ENCODE results near the gene SLC15A1.
A peak's percentile ranks its signal among the peaks of the same experiment; 100 is the strongest.

SLC15A1 gene, protein sequence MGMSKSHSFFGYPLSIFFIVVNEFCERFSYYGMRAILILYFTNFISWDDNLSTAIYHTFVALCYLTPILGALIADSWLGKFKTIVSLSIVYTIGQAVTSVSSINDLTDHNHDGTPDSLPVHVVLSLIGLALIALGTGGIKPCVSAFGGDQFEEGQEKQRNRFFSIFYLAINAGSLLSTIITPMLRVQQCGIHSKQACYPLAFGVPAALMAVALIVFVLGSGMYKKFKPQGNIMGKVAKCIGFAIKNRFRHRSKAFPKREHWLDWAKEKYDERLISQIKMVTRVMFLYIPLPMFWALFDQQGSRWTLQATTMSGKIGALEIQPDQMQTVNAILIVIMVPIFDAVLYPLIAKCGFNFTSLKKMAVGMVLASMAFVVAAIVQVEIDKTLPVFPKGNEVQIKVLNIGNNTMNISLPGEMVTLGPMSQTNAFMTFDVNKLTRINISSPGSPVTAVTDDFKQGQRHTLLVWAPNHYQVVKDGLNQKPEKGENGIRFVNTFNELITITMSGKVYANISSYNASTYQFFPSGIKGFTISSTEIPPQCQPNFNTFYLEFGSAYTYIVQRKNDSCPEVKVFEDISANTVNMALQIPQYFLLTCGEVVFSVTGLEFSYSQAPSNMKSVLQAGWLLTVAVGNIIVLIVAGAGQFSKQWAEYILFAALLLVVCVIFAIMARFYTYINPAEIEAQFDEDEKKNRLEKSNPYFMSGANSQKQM

DNA sequence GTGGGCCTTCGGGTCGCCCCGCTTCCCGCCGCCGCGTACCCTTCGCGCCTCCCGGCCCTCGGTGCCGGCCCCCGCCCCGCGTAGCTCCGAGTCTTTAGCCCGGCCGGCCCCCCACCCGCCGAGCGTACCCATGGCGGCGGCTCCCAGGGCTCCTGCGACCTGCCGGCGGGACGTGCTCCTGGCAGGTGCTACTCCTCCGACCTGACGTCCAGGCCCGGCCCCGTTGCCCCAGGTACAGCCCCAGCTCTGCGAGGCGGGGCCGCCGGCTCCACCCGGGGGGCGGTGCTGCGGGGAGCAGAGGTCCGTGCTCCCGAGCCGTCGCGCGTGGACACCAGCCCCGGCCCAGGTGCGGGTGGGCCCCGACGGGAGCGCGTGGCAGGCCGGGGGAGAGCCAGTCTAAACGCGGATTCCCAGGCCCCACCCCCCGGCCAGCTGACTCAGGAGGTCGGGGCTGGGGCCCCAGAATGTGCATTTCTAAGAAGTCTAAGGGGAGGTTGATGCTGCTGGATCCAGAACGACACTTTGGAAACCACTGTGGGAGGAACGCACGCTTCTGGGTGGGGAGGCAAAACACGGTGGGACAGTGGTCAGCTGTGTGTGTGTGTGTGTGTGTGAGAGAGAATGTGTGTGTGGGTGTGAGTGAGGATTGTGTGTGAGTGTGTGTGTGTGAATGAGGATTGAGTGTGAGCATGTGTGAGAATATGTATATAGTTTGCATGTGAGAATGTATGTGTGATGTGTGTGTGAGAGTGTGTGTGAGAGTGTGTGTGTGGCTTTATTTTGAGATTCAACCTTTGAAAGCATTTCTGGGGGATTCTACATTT is at the start of gene SLC15A1:
SLC15A1 (minus strand) TSS at position 206 of the 824 bp plus-strand sequence; CDS start at position 132, 74 bp downstream.
- DNase-seq, result peak; percentile 15

DNA sequence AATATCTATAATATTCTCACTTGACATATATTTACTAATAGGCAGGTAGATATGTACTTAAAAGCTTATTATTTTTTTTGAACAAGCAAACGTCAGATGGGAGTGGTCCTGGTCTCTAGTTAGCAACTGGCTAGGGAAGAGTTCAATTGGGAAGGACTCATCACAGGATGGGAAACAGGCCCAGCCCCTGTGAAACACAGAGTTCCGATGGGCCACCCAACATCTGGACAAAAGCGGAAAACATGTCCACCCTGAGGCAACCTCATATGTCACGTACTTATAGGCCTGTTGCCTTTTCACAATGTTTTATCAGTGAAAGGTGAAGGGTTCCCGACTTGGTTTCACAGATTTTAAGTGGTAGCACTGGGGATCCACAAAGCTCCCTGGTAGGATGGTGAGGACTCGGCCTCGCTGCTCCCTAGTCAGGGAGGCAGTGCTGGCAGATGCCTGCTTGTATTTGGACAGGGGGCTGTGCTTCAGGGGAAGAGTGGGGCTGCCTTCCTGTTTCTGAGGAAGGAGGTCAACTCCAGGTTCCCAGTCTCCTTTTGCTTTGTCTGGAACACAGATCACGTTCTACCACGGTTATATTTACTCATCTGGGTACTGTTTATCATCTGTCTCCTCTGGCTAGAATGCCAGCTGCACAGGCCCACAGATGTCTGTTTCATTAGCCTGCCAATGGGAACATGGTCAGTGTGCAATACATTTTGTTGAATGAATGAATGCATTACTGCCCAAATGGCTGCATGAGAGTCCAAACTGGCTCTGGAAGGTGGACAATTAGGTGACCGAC is 49.4 kb upstream of the SLC15A1 start:
- DNase-seq, result no peak

DNA sequence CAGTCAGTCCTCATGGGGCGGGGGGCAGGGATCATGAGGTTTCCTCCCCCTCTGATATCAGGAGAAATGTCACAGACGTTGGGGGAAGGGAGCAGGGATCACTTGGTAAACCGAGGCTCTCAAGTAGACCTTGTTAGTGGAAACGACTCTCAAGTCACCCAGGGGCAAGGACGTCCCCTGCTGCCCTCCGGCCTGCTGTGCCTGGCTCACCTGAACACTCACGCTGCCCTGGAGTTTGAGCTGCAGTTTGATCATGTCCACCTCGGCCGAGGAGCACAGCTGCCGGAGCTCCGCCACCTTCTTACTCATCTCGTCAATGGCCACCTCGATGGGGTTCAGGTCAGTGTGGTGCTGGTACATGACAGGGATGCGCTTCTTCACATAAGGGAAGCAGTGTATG is 47.6 kb upstream of the SLC15A1 start:
- DNase-seq, result no peak

DNA sequence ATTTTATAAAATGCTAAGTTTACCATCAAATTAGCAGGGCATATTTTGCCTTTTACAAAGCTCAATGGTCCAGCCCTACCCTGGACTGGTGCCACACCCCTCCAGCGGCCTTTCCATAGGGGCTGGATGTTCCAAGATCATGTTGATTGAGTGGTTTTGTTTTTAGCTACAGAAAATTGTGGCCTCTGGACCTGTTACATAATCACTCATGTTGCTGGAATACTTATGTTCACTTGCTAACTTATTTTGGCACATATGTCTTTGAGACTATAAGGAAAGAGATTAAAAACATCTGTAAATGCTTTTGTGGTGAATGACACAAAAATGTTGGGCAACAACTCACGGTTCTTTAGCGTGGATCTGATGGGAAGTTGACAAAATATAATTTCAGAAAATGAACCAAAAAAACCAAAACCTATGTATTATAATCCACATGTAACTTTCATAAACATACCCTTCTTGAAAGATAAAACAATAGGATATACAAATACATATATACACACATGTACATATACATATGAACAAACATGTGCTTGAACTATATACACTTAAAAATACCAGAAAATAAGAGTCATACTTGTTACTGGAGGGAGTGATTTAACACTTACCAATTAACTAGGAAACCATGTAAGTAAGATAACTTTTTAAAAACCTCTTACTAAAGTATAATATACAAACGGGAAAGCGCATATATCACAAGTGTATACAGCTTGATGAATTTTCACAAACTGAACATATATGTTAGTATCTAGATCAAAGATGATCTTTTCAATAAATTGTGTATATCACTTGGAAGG is 46.6 kb upstream of the SLC15A1 start:
- DNase-seq, result peak; percentile 43

DNA sequence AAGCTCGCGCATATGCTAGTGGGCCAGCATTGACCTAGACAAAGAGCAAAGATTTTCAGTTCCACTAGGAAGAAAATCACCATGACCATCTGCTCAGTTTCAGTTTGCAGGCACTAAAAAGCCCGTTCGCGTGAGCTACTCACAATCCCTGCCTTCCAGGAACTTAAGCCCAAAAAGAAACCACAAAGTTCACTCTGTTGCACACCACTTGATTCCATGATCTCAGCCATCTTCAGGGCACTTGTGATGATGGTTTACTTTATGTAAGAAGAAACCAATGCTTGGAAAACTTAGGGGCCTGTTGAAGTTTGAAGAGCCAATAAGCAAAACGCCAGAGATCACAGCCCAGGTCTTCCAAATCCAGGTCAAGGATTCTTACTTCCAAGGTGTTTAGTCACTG is 45.0 kb upstream of the SLC15A1 start:
- DNase-seq, result no peak

DNA sequence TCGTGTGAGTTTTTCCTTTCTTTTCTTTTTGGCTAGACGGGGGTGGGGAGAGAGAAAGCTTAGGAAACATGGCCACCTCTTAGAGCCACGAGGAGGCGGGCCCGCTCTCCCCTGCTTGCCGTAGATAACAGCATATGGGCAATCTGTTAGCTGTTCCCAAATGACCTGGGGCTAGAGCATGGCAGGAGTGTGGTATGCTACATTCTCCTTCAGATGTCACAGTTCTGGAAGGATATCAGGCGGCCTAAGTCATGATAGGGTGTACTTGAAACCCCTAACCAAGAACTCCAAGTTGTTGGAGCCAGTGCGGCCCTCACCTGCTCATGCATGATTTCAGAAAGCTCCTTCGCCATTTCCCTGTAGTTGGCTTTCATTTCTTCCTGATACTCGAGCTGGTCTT is 44.3 kb upstream of the SLC15A1 start:
- no peak for DNase-seq

DNA sequence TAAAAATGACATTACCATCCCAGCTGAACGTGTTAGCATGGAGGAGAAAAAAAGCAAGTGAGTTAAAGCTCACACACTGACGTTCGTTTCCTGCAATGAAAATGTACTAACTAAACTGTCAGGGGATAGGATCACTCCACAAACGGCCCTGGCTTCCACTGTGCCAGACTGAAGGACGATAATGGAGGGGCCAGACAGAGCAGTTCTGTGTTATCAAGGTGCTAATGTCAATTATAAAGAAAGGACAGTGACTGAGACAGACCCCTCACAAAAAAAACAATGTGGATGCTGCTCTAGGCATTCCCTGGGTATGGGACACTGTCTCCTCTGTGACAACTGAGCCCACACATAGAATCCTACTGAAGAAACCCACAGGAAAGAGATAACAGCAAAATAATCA is 43.7 kb upstream of the SLC15A1 start:
- DNase-seq, result no peak

DNA sequence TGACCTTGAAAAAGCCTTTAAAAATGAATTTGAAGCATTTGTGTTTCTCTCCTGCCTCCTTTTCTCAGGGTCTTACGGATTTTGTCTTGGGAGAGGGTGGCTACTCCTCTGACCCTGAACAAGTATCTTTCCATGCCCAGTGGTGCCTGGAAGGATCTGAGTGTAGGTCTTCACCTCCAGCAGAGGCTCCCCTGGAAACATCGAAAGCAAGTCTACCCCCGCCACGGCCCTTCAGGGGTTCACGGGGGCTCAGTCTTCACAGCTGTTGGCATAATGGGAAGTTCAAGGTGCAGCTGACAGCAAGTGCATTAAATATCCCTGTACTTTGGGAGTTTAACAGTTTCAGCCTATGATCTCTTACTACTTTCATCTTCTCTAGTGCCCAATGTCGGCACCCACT is 42.7 kb upstream of the SLC15A1 start:
- no peak for DNase-seq

DNA sequence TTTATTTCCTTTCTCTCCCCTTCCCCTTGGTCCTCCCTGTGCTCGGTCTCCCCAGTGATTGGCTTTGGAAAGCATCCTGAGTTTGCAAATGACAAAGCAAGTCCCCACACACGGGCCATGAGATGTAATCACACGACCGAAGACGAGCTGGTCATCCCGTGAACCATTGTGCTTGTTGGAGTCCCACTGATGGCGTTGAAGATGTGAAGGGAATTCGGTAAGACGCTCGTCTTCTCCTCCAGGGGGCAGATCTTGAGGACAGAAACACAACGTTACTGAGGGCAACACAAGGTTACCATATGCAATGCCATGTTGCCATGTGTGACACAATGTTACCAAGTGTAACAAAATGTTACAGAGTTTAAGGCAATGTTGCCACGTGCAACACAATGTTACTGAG is 42.0 kb upstream of the SLC15A1 start:
- DNase-seq, result no peak

DNA sequence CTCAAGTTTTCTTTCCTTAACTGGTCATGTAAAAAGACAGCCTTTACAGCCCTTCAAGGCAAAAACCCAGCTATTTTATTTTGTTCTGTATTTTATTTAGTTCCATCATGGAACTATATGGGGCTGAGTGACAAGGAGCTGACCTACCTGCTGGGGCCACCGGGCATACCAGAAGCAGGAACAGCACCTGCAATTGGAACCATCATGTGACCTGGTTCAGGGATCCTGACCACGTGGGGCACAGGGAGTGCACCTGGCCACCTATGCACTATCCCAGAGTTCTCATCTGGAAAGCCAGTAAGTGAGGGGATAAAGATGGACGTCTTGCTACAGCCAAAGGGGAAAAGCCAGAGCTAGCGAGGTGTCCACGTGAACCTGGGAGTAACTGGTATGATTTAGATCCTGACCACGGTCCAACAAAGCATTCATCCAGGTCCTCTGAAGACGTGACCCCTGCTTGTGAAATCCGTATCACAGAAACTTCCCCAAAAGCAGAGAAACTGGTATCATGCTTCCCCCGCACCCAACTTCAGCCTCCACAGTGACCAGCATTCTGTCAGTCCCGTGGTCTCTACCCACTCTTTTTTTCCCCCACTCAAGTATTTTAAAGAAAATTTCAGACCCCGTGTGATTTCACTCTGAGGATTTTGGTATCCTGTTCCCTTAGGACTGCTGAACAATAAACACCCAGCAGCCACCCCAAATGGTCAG is 40.5 kb upstream of the SLC15A1 start:
- no peak for DNase-seq

DNA sequence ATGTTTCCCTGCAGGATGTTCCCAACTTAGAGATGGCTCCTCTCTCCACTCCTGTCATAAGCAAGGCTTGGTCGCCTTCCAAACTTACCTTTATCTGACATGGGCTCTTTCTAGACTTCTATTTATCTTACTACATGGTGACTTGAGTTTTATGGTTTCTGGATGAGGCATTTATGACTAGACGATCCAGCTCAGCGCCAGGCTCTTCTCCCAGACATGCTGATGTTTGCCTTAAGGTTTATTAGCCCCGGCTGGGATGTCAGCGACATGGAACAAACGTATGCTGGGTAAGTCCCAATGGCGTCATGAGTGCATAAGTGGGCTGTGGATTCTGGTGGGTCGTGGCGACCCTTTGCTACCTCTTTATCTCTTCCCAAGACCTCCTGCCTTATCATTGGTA is 39.8 kb upstream of the SLC15A1 start:
- no peak for DNase-seq

DNA sequence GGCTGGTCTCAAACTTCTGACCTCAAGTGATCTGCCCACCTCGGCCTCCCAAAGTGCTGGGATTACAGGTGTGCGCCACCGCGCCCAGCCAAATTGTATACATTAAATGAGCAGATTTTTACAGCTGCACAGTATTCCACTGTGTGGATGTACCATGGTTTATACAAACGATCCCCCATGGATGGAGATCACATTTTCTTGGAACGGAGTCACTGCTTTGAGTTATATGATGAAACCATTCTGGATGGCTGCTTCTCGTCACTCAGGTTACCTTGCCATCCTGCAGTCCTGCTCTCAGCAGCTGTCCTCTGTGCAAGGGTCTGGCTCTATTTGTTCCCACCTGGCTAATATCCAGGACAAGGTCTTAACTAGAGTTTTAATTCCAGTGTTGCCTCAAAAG is 39.1 kb upstream of the SLC15A1 start:
- no peak for DNase-seq

DNA sequence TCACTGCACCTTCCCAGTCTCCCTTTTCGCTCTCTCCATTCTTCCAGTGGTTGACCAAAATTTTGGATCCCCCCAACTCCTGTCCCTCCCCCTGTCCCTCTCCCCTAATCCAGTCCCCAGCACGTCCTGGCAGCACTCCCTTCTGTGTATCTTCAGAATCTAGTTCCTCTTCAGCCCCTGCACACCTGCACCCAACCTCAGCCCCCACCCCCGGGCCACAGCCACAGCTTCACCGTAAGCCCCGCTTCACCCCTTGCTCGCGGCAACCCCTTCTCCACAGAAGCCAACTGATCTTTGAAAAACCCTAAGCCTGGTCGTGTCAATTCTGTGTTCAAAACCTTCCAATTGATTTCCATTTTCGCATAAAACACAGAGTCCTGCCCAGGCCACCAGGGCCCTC is 35.5 kb upstream of the SLC15A1 start:
- DNase-seq, result no peak

DNA sequence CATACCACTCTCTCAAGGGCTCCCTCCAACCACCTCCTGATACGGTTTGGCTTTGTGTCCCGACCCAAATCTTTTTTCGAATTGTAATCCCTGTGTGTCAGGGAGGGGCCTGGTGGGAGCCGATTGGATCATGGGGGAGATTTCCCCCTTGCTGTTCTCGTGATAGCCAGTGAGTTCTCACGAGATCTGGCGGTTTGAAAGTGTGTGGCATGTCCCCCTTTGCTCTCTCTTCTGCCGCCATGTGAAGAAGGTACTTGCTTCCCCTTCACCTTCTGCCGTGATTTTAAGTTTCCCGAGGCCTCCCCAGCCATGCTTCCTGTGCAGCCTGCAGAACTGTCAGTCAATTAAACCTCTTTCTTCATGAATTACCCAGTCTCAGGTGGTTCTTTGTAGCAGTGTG is 34.7 kb upstream of the SLC15A1 start:
- no peak for DNase-seq

DNA sequence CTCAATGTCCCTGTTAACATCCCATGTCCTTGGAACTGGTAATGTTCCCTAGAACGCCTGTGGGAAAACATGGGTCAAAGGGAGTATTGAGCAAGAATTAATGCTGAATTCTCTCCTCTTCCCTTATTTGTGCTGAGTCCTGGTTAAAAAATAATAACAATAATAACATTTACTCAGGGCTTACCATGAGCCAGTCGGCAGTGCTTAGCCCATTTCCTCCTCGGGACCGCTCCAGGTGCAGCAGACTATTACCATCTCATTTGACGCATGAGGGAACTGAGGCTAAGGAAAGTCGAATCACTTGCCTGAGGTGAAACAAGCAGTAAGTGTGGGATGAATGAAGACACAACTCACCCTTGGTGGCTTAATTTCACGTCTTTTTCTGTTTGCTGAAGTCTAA is 33.6 kb upstream of the SLC15A1 start:
- DNase-seq, result peak; percentile 30

DNA sequence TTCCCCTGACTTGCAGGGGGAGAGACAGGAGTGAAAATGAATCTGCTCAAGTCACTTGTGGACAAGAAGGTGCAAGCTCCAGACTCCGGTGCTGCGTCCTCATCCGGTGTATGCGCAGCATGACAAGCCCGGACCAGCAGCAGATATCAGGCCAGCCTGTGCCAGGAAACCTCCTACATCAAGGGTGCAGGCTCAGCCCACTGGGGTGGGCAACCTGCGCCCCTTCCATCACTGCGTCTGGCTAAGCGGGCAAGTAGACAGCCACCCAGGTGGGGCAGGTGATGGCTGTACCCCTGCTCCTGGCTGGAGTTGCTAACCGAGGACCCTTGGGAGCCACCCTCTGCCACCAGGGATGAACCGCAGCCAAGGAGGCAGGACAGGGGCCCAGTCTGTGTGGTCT is 32.9 kb upstream of the SLC15A1 start:
- no peak for DNase-seq

DNA sequence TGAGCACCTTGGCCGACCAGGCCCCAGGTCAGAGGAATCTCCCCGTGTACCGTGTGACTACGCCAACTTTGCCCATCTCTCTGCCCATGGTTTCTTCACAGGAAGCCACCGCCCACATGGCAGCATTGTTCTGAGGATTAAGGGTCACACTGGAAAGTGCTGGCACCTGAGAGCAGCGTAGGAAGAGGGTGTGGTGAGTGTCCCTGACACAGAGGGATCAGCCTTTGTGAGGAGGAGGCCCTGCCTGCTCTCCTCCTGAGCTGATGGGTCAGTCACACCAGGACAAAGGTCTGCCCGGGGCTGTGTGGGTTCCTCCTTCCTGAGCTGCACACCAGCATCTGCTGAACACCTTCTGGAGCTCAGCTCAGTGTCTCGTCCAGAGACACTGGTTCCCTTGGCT is 32.2 kb upstream of the SLC15A1 start:
- no peak for DNase-seq

DNA sequence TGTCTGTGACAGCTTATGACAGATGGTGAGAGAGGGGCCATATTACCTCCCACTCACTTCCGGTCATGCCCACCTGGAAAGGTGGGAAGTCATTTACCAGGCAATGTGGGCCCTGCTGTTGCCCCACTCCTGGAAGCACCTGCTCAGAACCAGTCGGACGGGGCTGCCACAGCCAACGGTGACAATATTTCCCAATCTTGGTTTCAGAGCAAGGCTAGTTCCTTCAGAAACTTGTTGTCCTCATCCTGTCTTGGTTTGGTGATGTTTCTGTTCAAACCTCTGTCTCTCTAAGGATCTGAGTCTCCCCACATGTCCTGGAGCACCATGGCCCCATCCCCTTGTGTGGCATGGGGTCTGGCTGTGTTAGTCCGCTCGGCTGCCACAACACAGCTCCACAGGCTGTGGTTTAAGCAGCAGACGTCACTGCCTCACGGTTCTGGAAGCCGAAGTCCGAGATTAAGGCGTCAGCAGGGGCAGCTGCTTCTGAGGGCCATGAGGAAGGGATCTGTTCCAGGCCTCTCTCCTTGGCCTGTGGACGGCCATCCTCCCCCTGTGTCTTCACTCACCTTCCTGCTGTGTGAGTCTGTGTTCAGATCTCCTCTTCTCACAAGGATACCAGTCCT is 31.5 kb upstream of the SLC15A1 start:
- no peak for DNase-seq

DNA sequence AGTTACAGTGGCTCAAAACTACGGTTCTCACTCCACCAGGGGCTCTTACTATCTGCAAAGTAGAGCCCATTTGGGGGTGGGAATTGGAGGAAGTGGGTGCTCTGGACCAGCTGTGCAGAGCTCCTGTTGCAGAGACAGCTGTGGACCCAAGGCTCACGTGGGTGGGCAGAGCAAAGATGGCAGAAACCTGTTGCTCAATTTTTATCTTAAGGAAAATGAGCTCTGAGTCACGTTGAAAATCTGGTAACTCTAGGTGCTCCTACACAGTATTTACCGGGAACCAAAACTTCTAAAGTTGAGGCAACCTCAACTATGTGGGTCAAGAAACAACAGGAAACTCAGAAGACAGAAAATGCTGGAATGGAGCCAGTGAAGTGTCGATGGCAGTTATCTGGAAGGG is 30.2 kb upstream of the SLC15A1 start:
- DNase-seq, result no peak

DNA sequence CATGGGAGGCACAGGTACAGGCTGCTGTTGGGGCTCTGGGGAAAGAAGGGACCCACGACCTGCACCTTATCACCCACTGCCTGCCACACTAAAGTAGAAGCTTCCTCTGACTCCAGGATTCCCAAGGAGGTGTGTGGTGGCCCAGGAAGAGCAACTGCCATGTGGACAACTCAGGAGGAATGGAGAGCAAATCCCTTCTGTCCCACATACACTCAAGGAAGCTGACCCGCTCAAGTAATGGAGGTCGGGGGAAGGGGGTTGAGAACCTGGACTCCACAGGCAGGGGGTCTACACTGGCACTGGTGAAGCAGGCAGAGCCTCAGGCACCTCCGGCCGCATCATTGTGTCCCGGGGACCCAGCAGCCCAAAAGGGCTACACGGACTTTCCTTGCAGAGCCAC is 29.4 kb upstream of the SLC15A1 start:
- DNase-seq, result no peak

DNA sequence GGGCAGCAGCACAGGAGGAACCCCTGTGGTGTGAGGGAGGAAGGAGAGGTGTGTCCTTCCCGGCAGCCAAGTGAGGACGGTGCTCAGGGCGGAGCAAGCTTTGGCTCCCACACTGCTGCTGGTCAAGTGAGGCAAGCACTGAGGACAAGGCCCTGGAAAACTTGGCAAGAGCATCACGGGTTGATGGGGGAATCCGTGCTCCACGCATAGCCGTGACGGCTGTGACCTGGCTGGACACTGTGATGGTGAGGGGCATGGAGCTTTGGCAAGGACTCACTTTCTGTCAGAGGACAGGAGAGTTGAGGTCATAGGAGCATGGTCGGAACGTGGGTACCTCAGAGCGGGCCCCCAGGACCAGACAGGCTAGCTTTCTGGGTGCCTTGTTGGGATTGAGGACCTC is 29.0 kb upstream of the SLC15A1 start:
- no peak for DNase-seq
